ENCODE measurements around the gene DUSP28.

The DUSP28 gene

GRCh38 chr2:240602266-240603050 is 42.3 kb downstream of the DUSP28 start:
- no peak for DNase-seq

DNA sequence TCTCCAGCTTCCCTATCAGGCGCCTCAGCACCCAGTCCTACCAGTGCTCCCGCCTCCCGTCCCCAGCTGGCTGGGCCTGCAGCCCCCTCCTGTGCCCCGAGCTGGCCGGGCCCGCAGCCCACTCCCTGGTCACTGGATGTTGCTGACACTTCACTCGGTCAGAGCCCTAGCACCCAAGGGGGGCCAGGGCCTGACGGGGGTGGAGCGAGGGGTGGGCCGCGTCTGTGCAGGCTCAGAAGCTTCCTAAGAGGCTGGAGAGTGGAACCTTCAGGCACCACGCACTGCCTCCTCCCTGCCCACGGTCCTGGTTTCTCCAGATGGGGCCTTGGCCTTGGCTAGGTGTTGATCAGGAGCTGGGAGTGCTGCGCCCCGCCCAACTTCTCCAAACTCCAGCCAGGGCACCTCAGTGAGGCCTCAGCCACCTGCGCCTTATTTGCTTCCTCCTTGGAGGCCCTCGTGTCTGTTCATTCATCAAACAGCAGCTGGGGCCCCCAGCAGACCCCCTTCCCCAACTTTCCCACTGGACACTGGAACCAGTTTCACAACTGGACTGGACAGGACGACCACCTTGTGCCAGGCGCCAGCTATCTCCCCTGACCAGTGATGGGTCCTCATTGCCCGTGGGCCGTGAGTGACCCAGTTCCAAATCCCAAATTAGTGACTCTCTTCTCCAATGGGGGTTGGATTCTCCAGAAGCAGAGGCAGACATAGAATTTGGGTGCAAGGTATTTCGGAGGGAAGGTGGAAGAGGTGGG is 43.1 kb downstream of the DUSP28 start:
- no peak for DNase-seq

DNA sequence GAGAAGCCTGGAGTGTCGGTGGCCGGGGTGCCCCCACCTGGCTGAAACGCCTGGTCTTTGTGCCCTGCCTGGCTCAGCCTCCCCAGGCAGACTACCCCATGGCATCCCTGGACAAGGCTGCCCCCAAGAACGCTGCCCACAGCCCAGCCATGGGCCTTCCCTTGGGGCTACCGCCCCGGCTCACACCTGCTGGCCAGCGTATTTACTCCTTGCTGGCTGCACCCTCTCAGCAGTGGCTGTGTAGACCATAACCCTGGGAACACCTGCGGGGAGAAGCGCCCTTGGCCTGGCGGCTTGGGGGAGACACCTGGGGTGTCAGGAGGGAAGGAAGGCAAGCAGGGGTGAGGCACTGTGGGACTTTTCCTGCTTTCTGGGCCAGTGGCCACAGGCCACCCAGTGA is 43.7 kb downstream of the DUSP28 start:
- DNase-seq: no peak

GRCh38 chr2:240604291-240604938 is 44.3 kb downstream of the DUSP28 start:
- no peak for DNase-seq

DNA sequence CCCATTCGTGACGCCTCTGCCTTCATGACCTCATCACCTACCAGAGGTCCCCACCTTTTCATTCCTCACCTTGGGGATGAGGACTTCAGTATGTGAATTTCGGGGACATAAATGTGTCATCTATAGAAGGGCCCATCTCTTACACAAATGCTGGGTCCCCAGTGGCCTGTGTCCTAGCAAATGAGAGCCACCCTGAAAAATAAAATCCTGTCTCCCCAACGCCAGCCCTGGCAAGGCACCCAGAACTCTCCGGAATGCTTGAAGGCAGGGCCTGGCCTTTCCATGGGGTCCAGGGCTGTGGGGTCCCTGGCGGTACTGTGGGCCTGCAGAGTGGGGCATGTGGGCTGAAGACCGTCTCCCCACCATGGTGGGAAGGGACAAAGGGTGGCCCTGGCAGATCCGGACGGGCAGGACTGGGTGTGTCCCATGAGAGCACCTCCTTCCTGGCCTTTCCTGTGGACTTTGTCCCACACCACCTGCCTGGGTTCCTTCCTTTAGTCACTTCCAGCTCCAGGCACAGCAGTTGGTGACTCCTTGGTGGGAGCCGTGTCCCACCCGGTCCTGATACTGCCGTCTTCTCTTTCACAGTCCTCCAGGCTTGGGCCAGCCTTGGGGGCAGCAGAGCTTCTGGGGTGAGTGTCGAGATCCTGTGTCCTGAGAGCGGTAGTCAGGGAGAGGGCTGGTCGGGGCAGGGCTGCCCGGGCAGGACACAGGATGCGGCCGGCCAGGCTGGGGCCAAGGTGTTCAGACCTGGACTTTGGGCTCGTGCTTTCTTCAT is 45.0 kb downstream of the DUSP28 start:
- no peak for DNase-seq

DNA sequence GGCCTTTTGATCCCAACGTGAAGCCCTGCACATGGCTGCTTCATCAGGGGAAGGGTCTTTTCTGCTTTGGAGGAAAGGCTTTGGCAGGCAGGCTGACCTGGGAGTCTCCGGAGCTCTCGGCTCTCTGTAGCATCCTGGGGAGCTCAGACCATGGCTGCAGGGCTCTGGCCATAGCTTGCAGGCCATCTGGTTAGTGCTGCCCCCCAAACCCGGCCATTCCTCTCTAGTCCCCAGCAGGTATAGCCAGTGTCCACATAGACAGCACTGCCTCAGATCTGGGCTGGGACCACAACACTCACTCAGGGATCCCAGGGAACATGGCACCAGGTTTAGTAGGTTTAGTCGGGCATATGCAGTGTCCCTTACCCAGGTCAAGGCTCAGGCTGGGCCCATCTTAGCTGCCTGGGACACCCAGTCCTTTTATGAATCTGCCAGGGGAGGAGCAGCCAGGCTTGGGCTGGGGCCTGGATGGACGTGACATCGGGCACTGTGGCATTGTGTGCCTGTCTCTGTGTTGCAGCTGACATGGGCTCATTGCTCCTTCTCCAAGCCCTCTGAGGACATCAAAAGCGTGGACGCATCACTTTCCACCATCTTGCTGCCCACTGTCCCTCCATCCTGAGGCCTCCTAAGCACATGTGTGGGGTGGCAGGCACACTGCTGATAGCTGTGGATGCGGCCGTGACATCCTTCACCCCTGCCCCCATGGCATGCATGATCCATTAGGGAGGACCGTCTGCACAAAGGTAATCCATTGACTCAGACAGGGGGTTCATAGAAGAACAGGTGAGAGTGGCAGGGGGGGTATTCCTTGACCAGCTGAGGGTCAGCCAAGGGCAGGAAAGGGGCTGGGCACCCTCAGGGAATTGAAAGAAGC is 45.9 kb downstream of the DUSP28 start:
- no peak for DNase-seq

GRCh38 chr2:240611601-240612210 is 51.5 kb downstream of the DUSP28 start:
- DNase-seq: no peak
